Gastrocnemius medialis (tissue), 4 donors: ENCODE data around the gene NLGN4X.

Experiments
- POLR2A ChIP-seq, 2 donors: fragments of 450-650 bp; IDR thresholded peaks; one replicate each; pipeline ENCODE4 v1.6.1; 2017; ENCODE audit warnings: antibody characterized with exemption in 2 of 2, mild to moderate bottlenecking in 2 of 2, moderate library complexity in 2 of 2
- TF ChIP-seq, protein P1 (sequence below), 5 experiments: fragments of 450-650 bp in 3 of 5; fragments of 200-600 bp in 2 of 5; sonication (generic) in 2 of 5; IDR thresholded peaks in 4 of 5; conservative IDR thresholded peaks in 1 of 5; 1 replicate in 4 of 5; 2 replicates in 1 of 5; pipeline ENCODE4 v1.5.1; 2016 to 2019; ENCODE audit warnings: antibody characterized with exemption in 5 of 5, mild to moderate bottlenecking in 3 of 5, moderate library complexity in 3 of 5

DNA sequence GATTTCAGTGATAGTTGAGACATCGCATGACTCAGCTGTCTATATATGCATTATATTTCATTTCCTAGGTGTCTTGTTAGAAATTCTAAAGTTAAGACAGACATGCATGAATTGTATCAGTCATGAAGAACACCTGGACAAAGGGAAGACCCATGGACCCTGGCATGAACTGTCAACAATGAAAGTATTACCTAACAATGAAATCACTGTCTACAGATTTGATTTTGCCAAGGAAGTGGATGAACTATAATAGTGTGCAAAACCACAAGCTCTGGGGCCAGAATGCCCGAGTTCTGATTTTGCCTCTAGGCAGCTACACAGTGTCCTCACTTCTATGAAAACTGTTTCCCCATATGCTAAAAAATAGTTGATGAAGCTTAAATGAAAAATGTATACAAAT is 386.1 kb downstream of the NLGN4X start:
- no peak for TF ChIP-seq POLR2A (IDR thresholded peaks at IDR 0.05)
- TF ChIP-seq, protein P1, sequence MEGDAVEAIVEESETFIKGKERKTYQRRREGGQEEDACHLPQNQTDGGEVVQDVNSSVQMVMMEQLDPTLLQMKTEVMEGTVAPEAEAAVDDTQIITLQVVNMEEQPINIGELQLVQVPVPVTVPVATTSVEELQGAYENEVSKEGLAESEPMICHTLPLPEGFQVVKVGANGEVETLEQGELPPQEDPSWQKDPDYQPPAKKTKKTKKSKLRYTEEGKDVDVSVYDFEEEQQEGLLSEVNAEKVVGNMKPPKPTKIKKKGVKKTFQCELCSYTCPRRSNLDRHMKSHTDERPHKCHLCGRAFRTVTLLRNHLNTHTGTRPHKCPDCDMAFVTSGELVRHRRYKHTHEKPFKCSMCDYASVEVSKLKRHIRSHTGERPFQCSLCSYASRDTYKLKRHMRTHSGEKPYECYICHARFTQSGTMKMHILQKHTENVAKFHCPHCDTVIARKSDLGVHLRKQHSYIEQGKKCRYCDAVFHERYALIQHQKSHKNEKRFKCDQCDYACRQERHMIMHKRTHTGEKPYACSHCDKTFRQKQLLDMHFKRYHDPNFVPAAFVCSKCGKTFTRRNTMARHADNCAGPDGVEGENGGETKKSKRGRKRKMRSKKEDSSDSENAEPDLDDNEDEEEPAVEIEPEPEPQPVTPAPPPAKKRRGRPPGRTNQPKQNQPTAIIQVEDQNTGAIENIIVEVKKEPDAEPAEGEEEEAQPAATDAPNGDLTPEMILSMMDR (IDR thresholded peaks at IDR 0.05 in 4 of 5, conservative IDR thresholded peaks at IDR 0.05 in 1 of 5): no peak
